Tibial nerve (tissue), 4 donors: Measurements from ENCODE around the gene ECHS1. TPM values are rescaled to one million over a fixed set of nuclear protein-coding genes. Genes with fewer than 3 reads are reported as not detected.

Experiments used
- DNase-seq, 2 donors: peaks; one replicate each; pipeline ENCODE4 v3.0.0-alpha.2; 2019; ENCODE audit warnings: low spot score in 2 of 2
- H3K27ac ChIP-seq, 4 donors: fragments of 200-600 bp; sonication (generic) in 3 of 4; one replicate each; pipeline ENCODE4 v1.5.1; 2017 to 2019; ENCODE audit warnings: mild to moderate bottlenecking in 1 of 4
- H3K27me3 ChIP-seq, 2 donors: fragments of 200-600 bp; sonication (generic) in 1 of 2; one replicate each; pipeline versions ENCODE4 v1.5.1 to v1.6.0; 2017 to 2019
- H3K36me3 ChIP-seq, 3 donors: fragments of 200-600 bp; sonication (generic); one replicate each; pipeline ENCODE4 v1.5.1; 2018 to 2019
- H3K4me1 ChIP-seq, 4 donors: fragments of 200-600 bp; sonication (generic) in 3 of 4; one replicate each; pipeline ENCODE4 v1.5.1; 2017 to 2019
- H3K4me3 ChIP-seq, 4 donors: fragments of 200-600 bp; sonication (generic) in 3 of 4; one replicate each; pipeline ENCODE4 v1.5.1; 2017 to 2019; ENCODE audit warnings: mild to moderate bottlenecking in 1 of 4, moderate library complexity in 1 of 4
- H3K9me3 ChIP-seq, 4 donors: fragments of 200-600 bp; sonication (generic) in 3 of 4; one replicate each; pipeline ENCODE4 v1.5.1; 2017 to 2019
- EP300 ChIP-seq, 2 donors: sonication (generic); formaldehyde crosslinking; IDR thresholded peaks; one replicate each; pipeline ENCODE4 v1.6.1; 2017; ENCODE audit warnings: antibody characterized with exemption in 2 of 2, mild to moderate bottlenecking in 1 of 2
- POLR2A ChIP-seq, 2 donors: fragments of 450-650 bp; IDR thresholded peaks; one replicate each; pipeline ENCODE4 v1.6.1; 2017; ENCODE audit warnings: antibody characterized with exemption in 2 of 2, mild to moderate bottlenecking in 2 of 2, moderate library complexity in 2 of 2
- WGBS, 2 donors: methylation state at CpG; one replicate each; pipeline ENCODE4 v1.1.5; 2018; 5-methylcytosine and 5-hydroxymethylcytosine counted together
- total RNA-seq, 4 donors: library from RNA; depleted of rRNA; stranded (reverse); fragments of >200 nt; gene quantifications; one replicate each; pipeline ENCODE4 v1.1.0, GENCODE V29; 2016
- TF ChIP-seq, protein P1 (sequence below), 5 experiments: fragments of 200-600 bp in 3 of 5; fragments of 450-650 bp in 2 of 5; sonication (generic) in 3 of 5; IDR thresholded peaks; one replicate each; pipeline ENCODE4 v1.5.1; 2016 to 2019; ENCODE audit warnings: antibody characterized with exemption in 5 of 5, mild to moderate bottlenecking in 3 of 5, moderate library complexity in 2 of 5

ECHS1 gene
- total RNA-seq, 4 donors from 2014 or later, result 70.5 to 104 (median 76.4) TPM

DNA sequence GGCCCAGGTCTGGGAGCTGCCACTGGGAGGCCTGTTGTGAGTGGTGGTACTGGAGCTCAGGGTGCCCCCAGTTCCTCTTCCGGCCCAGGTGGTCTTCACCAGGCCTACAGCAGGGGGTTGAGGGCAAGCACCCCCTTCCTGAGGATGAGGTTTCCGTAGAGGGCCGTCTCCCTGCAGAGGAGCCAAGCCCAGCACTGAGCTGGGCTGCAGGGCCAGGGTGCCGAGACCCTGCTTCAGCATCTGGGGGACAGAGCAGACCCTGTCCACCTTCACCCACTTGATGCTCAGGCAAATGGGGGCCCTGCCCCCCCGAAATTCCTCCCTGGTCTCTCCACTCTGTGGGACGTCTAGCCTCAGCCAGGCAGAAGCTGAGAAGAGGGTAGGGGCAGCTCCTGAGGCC lies 17.9 kb downstream of the ECHS1 start:
- 93 to 97% methylated on average over 3 to 6 of the region's 6 CpGs for WGBS, 2 donors
- no peak for DNase-seq
- H3K27ac ChIP-seq, result peak overlapping the region in 1 of 4 donors; percentile 15
- no peaks in the 10 kb centered on the region for H3K9me3 ChIP-seq
- TF ChIP-seq, protein P1, sequence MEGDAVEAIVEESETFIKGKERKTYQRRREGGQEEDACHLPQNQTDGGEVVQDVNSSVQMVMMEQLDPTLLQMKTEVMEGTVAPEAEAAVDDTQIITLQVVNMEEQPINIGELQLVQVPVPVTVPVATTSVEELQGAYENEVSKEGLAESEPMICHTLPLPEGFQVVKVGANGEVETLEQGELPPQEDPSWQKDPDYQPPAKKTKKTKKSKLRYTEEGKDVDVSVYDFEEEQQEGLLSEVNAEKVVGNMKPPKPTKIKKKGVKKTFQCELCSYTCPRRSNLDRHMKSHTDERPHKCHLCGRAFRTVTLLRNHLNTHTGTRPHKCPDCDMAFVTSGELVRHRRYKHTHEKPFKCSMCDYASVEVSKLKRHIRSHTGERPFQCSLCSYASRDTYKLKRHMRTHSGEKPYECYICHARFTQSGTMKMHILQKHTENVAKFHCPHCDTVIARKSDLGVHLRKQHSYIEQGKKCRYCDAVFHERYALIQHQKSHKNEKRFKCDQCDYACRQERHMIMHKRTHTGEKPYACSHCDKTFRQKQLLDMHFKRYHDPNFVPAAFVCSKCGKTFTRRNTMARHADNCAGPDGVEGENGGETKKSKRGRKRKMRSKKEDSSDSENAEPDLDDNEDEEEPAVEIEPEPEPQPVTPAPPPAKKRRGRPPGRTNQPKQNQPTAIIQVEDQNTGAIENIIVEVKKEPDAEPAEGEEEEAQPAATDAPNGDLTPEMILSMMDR (IDR thresholded peaks at IDR 0.05), result no peak
- TF ChIP-seq EP300 (IDR thresholded peaks at IDR 0.05) (no peak), POLR2A (IDR thresholded peaks at IDR 0.05) (no peak)
- peaks cover 0 to 23% (median 0%) of the 10 kb centered on the region in 3 donors for H3K36me3 ChIP-seq
- no peak overlapping the region for H3K4me3 ChIP-seq
- no peaks in the 10 kb centered on the region for H3K27me3 ChIP-seq
- H3K4me1 ChIP-seq, result peaks cover 0 to 40% (median 11%) of the 10 kb centered on the region in 4 donors

DNA sequence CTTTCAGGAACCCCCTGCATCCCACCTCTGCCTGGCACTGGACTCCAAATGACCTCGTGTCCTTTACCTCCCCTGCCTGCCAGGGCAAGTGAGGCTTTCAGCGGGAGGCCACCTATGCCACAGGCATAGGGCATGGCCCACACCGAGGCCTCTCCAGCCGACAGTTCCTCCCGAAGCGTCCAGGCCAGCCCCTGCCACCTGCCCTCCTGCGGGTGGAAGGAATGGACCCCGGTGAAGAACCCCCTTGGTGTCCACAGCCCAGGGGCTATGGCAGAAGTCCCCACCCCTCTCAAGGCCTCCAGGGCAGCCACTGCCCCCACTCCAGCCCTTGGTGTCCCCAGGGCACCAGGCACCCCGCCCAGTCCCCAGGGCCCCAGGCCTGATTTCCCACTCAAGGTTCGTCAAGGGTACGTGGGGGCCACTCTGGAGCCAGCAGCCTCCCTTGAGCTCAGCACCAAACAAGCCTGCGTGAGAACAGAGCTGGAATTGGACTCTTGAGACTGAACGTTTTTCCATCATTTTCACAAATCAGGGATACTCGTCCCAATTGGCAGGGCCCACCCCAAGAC lies 18.4 kb downstream of the ECHS1 start:
- 85 to 91% methylated on average over 14 of the region's 14 CpGs for WGBS, 2 donors
- no peak for DNase-seq

DNA sequence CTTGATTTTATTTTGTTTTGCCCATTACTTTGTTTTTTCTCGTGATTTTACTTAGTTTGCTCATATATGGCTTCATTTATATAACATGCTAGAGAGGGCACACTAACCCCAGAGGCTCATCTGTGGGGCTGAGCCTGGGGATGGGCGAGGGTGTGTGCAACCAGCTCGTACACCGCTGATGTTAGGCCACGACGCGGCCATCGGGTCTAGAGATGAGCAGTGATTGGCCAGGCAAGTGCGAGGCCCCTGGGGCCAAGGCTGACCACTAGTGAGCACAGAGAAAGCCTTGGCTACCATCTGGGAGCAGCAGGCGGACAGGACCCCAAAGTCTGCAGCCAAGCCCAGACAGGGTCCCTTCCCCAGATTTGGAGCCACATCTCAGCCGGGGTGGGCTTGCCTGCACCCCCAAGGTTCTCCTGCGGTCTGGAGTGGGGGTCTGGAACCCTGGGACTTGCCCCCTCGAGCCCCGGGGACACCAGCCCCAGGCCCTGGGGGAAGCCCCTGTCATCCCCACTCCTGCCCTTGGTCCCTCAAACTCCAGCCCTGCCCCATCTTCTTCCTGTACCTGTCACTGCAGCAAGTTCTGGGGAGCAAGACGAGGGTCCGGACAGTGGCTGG lies 19.1 kb downstream of the ECHS1 start:
- TF ChIP-seq EP300 (IDR thresholded peaks at IDR 0.05) (no peak), POLR2A (IDR thresholded peaks at IDR 0.05) (no peak)
- TF ChIP-seq, protein P1 (IDR thresholded peaks at IDR 0.05), result no peak
- 79 to 82% methylated on average over 16 of the region's 16 CpGs for WGBS, 2 donors
- no peaks in the 10 kb centered on the region for H3K27me3 ChIP-seq

More for the DNA sequence above, 18.4 kb downstream of the ECHS1 start:
- TF ChIP-seq, protein P1 (IDR thresholded peaks at IDR 0.05), result no peak
- TF ChIP-seq EP300 (IDR thresholded peaks at IDR 0.05), result no peak
- no peak for TF ChIP-seq POLR2A (IDR thresholded peaks at IDR 0.05)
- no peak overlapping the region for H3K4me3 ChIP-seq
- peaks cover 0 to 23% (median 0%) of the 10 kb centered on the region in 3 donors for H3K36me3 ChIP-seq
- peaks cover 0 to 45% (median 11%) of the 10 kb centered on the region in 4 donors for H3K4me1 ChIP-seq
- no peaks in the 10 kb centered on the region for H3K27me3 ChIP-seq
- H3K9me3 ChIP-seq, result no peaks in the 10 kb centered on the region
- peak overlapping the region in 1 of 4 donors; percentile 15 for H3K27ac ChIP-seq

DNA sequence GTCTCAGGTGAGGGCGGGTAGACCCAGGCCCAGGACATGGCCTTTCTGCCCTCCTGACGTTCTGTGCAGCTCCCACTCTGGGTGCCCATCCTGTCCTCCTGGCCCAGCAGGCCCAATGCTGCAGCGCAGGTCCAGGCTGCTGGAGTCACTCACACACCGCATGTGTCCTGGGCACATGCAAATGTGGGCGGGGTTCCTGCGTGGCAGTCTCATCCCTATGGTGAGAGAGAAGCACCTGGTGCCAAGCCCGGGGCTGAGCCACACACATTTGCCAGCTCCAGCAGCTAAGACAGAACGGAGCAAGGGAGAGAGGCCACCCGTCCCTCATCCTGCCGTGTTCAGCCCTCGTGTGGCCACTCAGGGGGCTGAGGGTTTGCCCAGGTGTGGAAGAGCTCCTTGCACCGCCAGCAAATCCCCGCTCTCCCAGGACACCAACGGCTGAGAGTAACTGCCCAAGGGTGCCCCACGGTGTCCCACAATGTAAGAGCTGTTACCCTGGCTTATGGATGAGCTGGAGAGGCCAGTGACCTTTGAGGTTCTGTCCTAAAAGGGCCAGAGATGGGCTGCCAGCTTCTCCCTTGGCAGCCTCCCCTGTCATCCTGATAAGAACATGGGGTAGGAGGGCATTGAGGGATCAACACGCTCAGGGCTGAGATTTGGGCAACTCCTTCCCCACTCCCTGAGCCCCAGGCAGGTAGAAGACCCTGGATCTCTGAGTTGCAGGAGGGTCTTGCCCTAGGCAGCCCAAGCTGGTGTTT lies 19.8 kb downstream of the ECHS1 start:
- no peak overlapping the region for H3K4me3 ChIP-seq
- 69 to 74% methylated on average over 12 to 13 of the region's 16 CpGs for WGBS, 2 donors
- H3K36me3 ChIP-seq, result peaks cover 0 to 23% (median 0%) of the 10 kb centered on the region in 3 donors
- no peaks in the 10 kb centered on the region for H3K27me3 ChIP-seq
- TF ChIP-seq POLR2A (IDR thresholded peaks at IDR 0.05) (no peak), EP300 (IDR thresholded peaks at IDR 0.05) (no peak)
- TF ChIP-seq, protein P1 (IDR thresholded peaks at IDR 0.05), result no peak
- H3K27ac ChIP-seq, result no peak overlapping the region
- no peaks in the 10 kb centered on the region for H3K9me3 ChIP-seq
- DNase-seq, result no peak
- H3K4me1 ChIP-seq, result peaks cover 0 to 49% (median 13%) of the 10 kb centered on the region in 4 donors

More for the DNA sequence above, 19.1 kb downstream of the ECHS1 start:
- DNase-seq, result no peak
- Histone ChIP-seq H3K9me3 (no peaks in the 10 kb centered on the region), H3K4me3 (no peak overlapping the region), H3K36me3 (peaks cover 0 to 23% (median 0%) of the 10 kb centered on the region in 3 donors), H3K27ac (no peak overlapping the region), H3K4me1 (peaks cover 0 to 49% (median 13%) of the 10 kb centered on the region in 4 donors)
